Mucosa of descending colon (tissue), 3 donors: ENCODE measurements around the gene MNAT1. TPM values are rescaled to one million over a fixed set of nuclear protein-coding genes. Genes with fewer than 3 reads are reported as not detected.

Experiments used
- ATAC-seq: fragments of 200-7000 bp; cut with Tn5 transposase; one replicate; pipeline ENCODE4 v1.9.1; 2020; ENCODE audit warnings: mild to moderate bottlenecking, moderate library complexity
- DNase-seq, 3 donors: peaks; one replicate each; pipeline ENCODE4 v3.0.0-alpha.2; 2020
- H3K36me3 ChIP-seq: fragments of 200-600 bp; one replicate; pipeline ENCODE4 v1.8.0; 2021; ENCODE audit warnings: low read depth, mild to moderate bottlenecking
- H3K4me1 ChIP-seq: fragments of 200-600 bp; one replicate; pipeline ENCODE4 v1.8.0; 2021; ENCODE audit warnings: low read depth, mild to moderate bottlenecking
- H3K4me3 ChIP-seq: fragments of 200-600 bp; one replicate; pipeline ENCODE4 v1.8.0; 2021; ENCODE audit warnings: mild to moderate bottlenecking
- H3K9me3 ChIP-seq: fragments of 200-600 bp; one replicate; pipeline ENCODE4 v1.8.0; 2021; ENCODE audit warnings: mild to moderate bottlenecking
- intact Hi-C, 2 donors: fragments of 100-400 bp; cut with DNase I in 1 of 2; cut with micrococcal nuclease in 1 of 2; formaldehyde crosslinking; loops; one replicate each; pipeline versions ENCODE4 v1.11.0 to v1.11.1; 2022; cut with DNase I, micrococcal nuclease
- total RNA-seq, 3 donors: library from RNA; stranded (reverse); fragmentation: NEBNext Ultra II Directional in 2 of 3; extraction: Animal tissue kit (Norgen Biotek cat#: 25700) in 2 of 3; gene quantifications; one replicate each; pipeline versions ENCODE4 v1.2.1 to v1.2.4, GENCODE V29; 2021 to 2023
- TF ChIP-seq, protein P1 (sequence below): fragments of 200-600 bp; IDR thresholded peaks from one replicate; pipeline ENCODE4 v1.8.0; 2022; ENCODE audit warnings: antibody characterized with exemption, mild to moderate bottlenecking
- donor health status: DM: no; HTN: no; CAD: no; lungs with moderate emphysema.
- donor health status: DM: no; HTN: no; CAD: no.
- donor health status: DM: no; HTN: yes; CAD: no.

The MNAT1 gene
- total RNA-seq, 3 donors from 2014 or later = 13.4 to 19.8 (median 14.3) TPM

DNA sequence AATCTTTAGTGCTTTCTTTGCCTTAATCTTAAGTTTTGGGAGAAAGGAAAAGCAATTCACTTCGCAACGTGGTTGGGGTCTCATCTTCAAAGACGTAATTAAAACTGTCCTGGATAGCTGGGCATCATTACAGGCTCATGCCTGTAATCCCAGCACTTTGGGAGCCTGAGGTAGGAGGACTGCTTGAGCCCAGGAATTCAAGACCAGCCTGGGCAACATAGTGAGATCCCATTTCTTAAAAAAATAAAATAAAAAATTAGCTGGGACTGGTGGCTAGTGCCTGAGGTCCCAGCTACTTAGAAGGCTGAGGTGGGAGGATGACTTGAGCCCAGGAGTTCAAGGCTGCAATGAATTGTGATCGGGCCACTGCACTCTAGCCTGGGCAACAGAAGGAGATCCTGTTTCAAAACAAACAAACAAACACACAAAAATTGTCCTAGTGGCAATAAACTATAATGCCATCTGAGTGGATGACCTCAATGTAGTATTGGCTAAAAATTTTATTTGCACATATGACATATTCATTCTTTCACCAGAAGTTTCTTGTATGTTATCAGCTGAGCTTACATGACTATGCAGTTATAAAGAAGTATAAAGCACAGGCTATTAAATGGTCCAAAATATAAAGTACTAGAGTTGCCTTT is 1.6 kb upstream of the MNAT1 start:
- no peaks in the 10 kb centered on the region for H3K9me3 ChIP-seq
- ATAC-seq (no peak), DNase-seq (no peak)
- TF ChIP-seq, protein P1, sequence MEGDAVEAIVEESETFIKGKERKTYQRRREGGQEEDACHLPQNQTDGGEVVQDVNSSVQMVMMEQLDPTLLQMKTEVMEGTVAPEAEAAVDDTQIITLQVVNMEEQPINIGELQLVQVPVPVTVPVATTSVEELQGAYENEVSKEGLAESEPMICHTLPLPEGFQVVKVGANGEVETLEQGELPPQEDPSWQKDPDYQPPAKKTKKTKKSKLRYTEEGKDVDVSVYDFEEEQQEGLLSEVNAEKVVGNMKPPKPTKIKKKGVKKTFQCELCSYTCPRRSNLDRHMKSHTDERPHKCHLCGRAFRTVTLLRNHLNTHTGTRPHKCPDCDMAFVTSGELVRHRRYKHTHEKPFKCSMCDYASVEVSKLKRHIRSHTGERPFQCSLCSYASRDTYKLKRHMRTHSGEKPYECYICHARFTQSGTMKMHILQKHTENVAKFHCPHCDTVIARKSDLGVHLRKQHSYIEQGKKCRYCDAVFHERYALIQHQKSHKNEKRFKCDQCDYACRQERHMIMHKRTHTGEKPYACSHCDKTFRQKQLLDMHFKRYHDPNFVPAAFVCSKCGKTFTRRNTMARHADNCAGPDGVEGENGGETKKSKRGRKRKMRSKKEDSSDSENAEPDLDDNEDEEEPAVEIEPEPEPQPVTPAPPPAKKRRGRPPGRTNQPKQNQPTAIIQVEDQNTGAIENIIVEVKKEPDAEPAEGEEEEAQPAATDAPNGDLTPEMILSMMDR = no peak
- H3K4me3 ChIP-seq = no peak overlapping the region
- H3K36me3 ChIP-seq = no peaks in the 10 kb centered on the region
- peaks cover 9% of the 10 kb centered on the region for H3K4me1 ChIP-seq
- intact Hi-C loops = no loop called here

DNA sequence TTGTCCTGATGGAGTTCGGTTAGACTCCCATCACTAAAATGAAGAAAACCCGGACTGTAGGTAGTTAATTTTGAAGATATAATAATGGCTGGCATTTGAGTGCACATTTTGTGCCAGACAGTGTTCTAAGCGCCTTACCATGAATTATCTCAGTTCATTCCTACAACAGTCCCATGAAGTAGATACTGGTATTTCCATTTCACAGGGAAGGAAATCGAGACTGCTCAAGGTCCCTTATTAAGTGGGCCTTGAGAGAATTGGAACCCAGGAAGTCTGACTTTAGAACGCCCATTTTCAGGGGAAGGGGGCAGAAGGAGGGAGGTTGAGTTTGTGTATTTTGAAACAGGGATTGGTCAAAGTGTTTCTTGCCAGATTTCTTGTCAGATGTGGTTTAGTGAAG is 855 bp downstream of the MNAT1 start:
- TF ChIP-seq, protein P1 = no peak
- H3K9me3 ChIP-seq = no peaks in the 10 kb centered on the region
- intact Hi-C loops = no loop called here
- no peaks in the 10 kb centered on the region for H3K36me3 ChIP-seq
- peaks cover 9% of the 10 kb centered on the region for H3K4me1 ChIP-seq
- ATAC-seq (no peak), DNase-seq (no peak)
- no peak overlapping the region for H3K4me3 ChIP-seq

DNA sequence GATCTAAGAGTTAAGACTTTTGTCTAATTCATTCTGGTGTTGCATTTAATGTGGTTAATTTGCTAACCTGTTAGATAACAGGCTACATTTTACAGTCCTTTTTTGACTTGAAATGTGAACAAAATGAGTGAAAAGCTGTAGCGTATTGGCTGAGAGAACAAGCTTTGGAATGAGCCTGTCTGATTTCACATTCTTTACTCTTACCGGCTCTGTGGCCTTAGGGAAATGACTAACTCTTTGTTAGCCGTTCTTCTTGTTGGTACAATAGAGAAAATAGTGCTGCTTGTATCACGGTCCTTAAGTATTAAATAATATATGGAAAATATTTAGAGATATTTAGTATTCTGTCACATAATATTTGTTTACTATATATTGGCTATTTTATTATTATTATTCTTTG is 1.9 kb downstream of the MNAT1 start:
- DNase-seq (no peak), ATAC-seq (no peak)
- TF ChIP-seq, protein P1 = no peak
- no peaks in the 10 kb centered on the region for H3K9me3 ChIP-seq
- H3K4me3 ChIP-seq = no peak overlapping the region
- H3K36me3 ChIP-seq = no peaks in the 10 kb centered on the region
- intact Hi-C loops = no loop called here
- peaks cover 9% of the 10 kb centered on the region for H3K4me1 ChIP-seq

DNA sequence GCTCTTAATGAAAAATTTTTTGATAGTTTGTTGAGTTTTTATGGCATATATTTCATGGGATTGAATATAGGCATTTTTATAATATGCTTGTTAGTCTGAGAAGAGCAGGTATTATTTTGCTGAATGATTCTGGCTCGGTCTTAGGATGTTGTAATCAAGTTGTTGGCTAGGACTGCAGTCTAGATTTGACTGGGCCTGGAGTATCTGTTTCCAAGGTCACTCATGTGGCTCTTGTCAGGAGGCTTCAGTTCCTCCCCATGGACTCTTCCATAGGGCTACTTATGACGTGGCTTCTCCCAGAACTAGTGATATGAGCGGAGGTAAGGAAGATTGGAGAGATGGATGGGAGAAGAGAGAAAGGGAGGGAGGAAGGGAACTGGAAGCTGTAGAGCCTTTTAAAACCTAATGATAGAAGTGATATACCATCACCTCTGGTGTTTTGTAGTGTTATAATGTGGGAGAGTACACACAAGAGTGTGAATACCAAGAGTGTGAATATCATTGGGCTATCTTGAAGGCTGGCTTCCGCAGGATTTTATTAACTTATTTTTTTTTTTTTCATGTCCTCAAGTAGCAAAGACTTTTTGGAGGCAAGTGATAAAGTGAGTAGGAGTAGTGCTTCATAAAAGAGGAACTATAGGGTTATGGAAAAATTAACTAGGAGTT is 4.4 kb downstream of the MNAT1 start:
- DNase-seq (no peak), ATAC-seq (no peak)
- Histone ChIP-seq H3K4me1 (peaks cover 9% of the 10 kb centered on the region), H3K4me3 (no peak overlapping the region), H3K9me3 (peaks cover 6% of the 10 kb centered on the region), H3K36me3 (no peaks in the 10 kb centered on the region)
- TF ChIP-seq, protein P1 = no peak
- intact Hi-C loops = no loop called here

DNA sequence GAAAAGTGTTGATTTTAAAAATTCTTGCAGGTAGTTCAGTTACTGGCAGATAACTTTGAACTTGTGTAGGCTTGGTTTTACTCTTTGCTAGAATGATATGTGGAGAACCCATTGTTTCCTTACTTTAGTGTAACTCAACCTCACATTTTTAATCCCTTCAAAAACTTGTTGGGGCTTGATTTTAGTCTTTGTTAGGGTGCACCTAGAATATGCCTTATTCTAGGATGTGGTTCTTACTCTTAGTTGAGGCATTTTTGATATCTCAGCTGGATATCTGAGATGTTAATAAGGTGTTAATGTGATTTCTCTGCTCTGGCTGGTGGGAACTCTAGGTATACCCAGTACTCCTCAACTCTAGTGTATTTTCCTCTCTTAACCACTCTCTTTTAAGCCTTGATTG is 10.0 kb downstream of the MNAT1 start:
- ATAC-seq = no peak
- Histone ChIP-seq H3K4me1 (no peaks in the 10 kb centered on the region), H3K4me3 (no peak overlapping the region), H3K36me3 (no peaks in the 10 kb centered on the region), H3K9me3 (peaks cover 6% of the 10 kb centered on the region)
- TF ChIP-seq, protein P1 = no peak
- no peak for DNase-seq
- intact Hi-C loops = no loop called here
